Chondrocyte (in vitro differentiated cells): ENCODE measurements around the gene TXLNA. TPM values are rescaled to one million over a fixed set of nuclear protein-coding genes. Genes with fewer than 3 reads are reported as not detected.

Experiments
- DNase-seq: peaks from one replicate; pipeline ENCODE4 v3.0.0; 2021; ENCODE audit warnings: mixed read lengths, low spot score
- H3K27ac Mint-ChIP-seq: one replicate; pipeline ENCODE4 v1.8.0; 2021; ENCODE audit warnings: mild to moderate bottlenecking, moderate library complexity, mixed read lengths; ENCODE audit not compliant: unreplicated experiment
- H3K27me3 Mint-ChIP-seq: 2 replicates; pipeline ENCODE4 v1.8.0; 2021; ENCODE audit warnings: low read depth, mixed read lengths
- H3K36me3 Mint-ChIP-seq: 2 replicates; pipeline ENCODE4 v1.8.0; 2021; ENCODE audit warnings: low read depth, mixed read lengths
- H3K4me1 Mint-ChIP-seq: 2 replicates; pipeline ENCODE4 v1.8.0; 2021; ENCODE audit warnings: low read depth, mild to moderate bottlenecking, mixed read lengths
- H3K4me3 Mint-ChIP-seq: one replicate; pipeline ENCODE4 v1.8.0; 2021; ENCODE audit warnings: mild to moderate bottlenecking, moderate library complexity, mixed read lengths; ENCODE audit not compliant: unreplicated experiment
- H3K9me3 Mint-ChIP-seq: 2 replicates; pipeline ENCODE4 v1.8.0; 2021; ENCODE audit warnings: low read depth, mixed read lengths
- total RNA-seq: library from RNA; stranded (reverse); gene quantifications from 3 replicates; pipeline ENCODE4 v1.2.1, GENCODE V29; 2021
- TF ChIP-seq, protein P1 (sequence below): fragments of 200-600 bp; sonication (generic); IDR thresholded peaks from 2 replicates; pipeline ENCODE4 v1.5.0; 2021; ENCODE audit warnings: antibody characterized with exemption, mild to moderate bottlenecking, moderate library complexity

Gene TXLNA
- total RNA-seq, 1 donor from 2014 or later: 86.7 TPM

DNA sequence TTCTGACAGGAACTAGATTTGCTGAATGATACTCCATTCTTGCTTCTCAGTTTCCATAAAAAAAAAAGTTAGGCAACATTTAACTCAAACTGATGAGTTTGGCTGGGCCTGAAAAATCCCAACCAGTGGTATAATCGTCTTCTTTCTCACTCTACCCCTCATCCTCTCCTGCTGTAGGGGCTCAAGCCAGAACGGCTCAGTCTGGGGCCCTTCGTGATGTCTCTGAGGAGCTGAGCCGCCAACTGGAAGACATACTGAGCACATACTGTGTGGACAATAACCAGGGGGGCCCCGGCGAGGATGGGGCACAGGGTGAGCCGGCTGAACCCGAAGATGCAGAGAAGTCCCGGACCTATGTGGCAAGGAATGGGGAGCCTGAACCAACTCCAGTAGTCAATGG, 1.6 kb downstream of the TXLNA start:
- H3K27me3 Mint-ChIP-seq: no peaks in the 10 kb centered on the region
- no peaks in the 10 kb centered on the region for H3K9me3 Mint-ChIP-seq
- peak overlapping the region; percentile 99 for H3K27ac Mint-ChIP-seq
- TF ChIP-seq, protein P1, sequence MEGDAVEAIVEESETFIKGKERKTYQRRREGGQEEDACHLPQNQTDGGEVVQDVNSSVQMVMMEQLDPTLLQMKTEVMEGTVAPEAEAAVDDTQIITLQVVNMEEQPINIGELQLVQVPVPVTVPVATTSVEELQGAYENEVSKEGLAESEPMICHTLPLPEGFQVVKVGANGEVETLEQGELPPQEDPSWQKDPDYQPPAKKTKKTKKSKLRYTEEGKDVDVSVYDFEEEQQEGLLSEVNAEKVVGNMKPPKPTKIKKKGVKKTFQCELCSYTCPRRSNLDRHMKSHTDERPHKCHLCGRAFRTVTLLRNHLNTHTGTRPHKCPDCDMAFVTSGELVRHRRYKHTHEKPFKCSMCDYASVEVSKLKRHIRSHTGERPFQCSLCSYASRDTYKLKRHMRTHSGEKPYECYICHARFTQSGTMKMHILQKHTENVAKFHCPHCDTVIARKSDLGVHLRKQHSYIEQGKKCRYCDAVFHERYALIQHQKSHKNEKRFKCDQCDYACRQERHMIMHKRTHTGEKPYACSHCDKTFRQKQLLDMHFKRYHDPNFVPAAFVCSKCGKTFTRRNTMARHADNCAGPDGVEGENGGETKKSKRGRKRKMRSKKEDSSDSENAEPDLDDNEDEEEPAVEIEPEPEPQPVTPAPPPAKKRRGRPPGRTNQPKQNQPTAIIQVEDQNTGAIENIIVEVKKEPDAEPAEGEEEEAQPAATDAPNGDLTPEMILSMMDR: no peak
- H3K4me1 Mint-ChIP-seq: peaks cover 49% of the 10 kb centered on the region
- peaks cover 27% of the 10 kb centered on the region for H3K36me3 Mint-ChIP-seq
- DNase-seq: no peak
- peak overlapping the region; percentile 95 for H3K4me3 Mint-ChIP-seq

DNA sequence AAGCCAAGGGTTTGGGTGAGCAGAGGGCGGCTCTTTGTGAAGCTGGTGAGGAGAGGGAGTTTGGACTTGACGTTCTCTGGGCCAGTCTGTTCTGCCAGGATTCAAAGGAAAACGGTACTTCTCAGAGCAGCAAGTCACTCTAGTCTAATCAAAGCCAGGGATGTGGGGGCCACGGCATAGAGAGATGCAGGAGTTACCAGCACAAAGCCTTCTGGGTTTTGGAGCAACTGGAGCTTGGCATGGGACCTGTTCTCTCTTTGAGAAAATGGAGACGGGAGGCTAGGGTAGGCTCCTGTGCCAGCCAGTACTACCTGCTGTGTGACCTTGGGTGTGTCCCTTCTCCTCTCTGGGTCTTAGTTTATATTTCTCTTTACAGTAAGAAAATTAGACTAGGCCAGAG, 2.1 kb downstream of the TXLNA start:
- H3K9me3 Mint-ChIP-seq: no peaks in the 10 kb centered on the region
- peaks cover 54% of the 10 kb centered on the region for H3K4me1 Mint-ChIP-seq
- DNase-seq: no peak
- no peaks in the 10 kb centered on the region for H3K27me3 Mint-ChIP-seq
- peak overlapping the region; percentile 99 for H3K27ac Mint-ChIP-seq
- TF ChIP-seq, protein P1: no peak
- peaks cover 32% of the 10 kb centered on the region for H3K36me3 Mint-ChIP-seq
- H3K4me3 Mint-ChIP-seq: peak overlapping the region; percentile 95

DNA sequence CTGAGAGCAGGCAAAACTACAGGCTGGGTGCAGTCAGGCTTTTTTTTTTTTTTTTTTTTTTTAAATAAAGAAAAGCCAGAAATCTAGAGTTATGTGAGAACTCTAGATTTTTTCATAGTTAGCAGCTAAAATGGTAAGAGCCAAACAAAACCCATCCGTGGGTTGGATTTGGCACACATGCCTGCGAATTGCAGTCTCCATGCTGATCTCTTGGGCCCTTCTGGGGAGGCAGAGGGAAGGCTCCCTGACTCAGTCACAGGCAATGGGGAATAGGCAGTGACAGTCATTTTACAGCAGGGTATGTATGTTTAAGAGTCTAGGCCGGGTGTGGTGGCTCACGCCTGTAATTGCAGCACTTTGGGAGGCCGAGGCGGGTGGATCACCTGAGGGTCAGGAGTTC, 2.6 kb downstream of the TXLNA start:
- Mint-ChIP-seq H3K4me3 (peak overlapping the region; percentile 95), H3K27ac (peak overlapping the region; percentile 41), H3K36me3 (peaks cover 33% of the 10 kb centered on the region), H3K9me3 (no peaks in the 10 kb centered on the region), H3K27me3 (no peaks in the 10 kb centered on the region), H3K4me1 (peaks cover 55% of the 10 kb centered on the region)
- no peak for DNase-seq
- TF ChIP-seq, protein P1: no peak

DNA sequence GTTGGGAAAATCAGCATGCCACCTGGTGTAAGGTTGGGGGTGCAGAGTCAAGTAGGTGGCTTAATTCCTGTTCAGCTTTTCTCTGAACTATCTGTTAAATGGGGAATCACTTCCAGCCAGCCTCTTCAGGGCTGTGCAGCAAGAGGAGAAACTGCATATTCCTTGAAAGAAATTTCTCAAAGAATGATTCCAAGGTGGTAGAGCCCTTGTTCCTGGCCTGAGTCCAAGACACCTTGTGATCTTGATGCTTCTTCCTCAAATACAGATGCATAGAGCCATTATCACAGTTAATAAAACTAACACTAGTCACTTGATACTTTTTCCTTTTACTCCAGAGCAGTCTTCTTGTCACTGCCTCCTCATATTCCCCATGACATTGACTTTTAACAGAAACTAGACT, 5.2 kb downstream of the TXLNA start:
- no peak for DNase-seq
- peaks cover 54% of the 10 kb centered on the region for H3K4me1 Mint-ChIP-seq
- peaks cover 42% of the 10 kb centered on the region for H3K36me3 Mint-ChIP-seq
- no peak overlapping the region for H3K27ac Mint-ChIP-seq
- no peaks in the 10 kb centered on the region for H3K27me3 Mint-ChIP-seq
- H3K4me3 Mint-ChIP-seq: no peak overlapping the region
- TF ChIP-seq, protein P1: no peak
- H3K9me3 Mint-ChIP-seq: no peaks in the 10 kb centered on the region

DNA sequence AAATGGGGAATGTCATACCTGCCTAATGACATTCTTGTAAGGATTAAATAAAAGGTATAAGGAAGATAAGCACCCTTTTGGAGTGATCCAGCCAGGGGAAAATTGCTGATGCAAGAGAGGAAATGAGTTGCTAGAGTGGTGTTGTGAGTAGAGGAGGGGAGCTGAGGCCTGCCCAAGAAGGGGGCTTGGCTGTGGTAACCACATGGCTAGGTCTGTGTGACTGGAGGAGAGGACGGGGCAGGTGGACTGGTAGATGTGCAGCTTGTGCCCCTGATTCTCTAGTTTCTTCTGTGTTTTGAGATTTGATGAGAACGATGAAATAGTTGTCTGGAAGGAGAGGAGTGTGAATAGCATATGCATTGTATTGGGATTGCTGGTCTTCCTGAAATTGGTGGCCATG, 6.6 kb downstream of the TXLNA start:
- peaks cover 43% of the 10 kb centered on the region for H3K4me1 Mint-ChIP-seq
- no peak overlapping the region for H3K4me3 Mint-ChIP-seq
- TF ChIP-seq, protein P1: no peak
- no peak for DNase-seq
- no peaks in the 10 kb centered on the region for H3K27me3 Mint-ChIP-seq
- H3K9me3 Mint-ChIP-seq: no peaks in the 10 kb centered on the region
- H3K27ac Mint-ChIP-seq: peak overlapping the region; percentile 94
- peaks cover 42% of the 10 kb centered on the region for H3K36me3 Mint-ChIP-seq
